Neural progenitor cell (in vitro differentiated cells): Measurements from ENCODE around the gene ATP11A. TPM values are rescaled to one million over a fixed set of nuclear protein-coding genes. Genes with fewer than 3 reads are reported as not detected.

Source experiments
- DNase-seq: peaks from one replicate; pipeline ENCODE4 v3.0.0-alpha.2; 2016; ENCODE audit warnings: low spot score
- H2AFZ ChIP-seq: fragments of 200-600 bp; sonication (generic); replicated peaks from 2 replicates; pipeline ENCODE4 v1.6.1; 2016; ENCODE audit warnings: antibody characterized with exemption
- H3F3A ChIP-seq: fragments of 200-600 bp; sonication (generic); 2 replicates; pipeline ENCODE4 v1.6.1; 2016; ENCODE audit warnings: antibody characterized with exemption, low read depth
- H3K27ac ChIP-seq: fragments of 200-600 bp; sonication (generic); 2 replicates; pipeline ENCODE4 v1.5.1; 2016; ENCODE audit warnings: mild to moderate bottlenecking
- H3K27me3 ChIP-seq: fragments of 200-600 bp; sonication (generic); 2 replicates; pipeline ENCODE4 v1.6.1; 2016; ENCODE audit warnings: mild to moderate bottlenecking, moderate library complexity
- H3K36me3 ChIP-seq: fragments of 200-600 bp; sonication (generic); 2 replicates; pipeline ENCODE4 v1.5.1; 2016
- H3K4me1 ChIP-seq: fragments of 200-600 bp; sonication (generic); 2 replicates; pipeline ENCODE4 v1.6.1; 2016; ENCODE audit warnings: mixed run types
- H3K4me2 ChIP-seq: fragments of 200-600 bp; sonication (generic); 2 replicates; pipeline ENCODE4 v1.6.1; 2016
- H3K4me3 ChIP-seq: fragments of 200-600 bp; sonication (generic); 2 replicates; pipeline ENCODE4 v1.5.1; 2016
- H3K79me2 ChIP-seq: fragments of 200-600 bp; sonication (generic); 2 replicates; pipeline ENCODE4 v1.6.1; 2016; ENCODE audit warnings: low read depth
- H3K9ac ChIP-seq: fragments of 200-600 bp; sonication (generic); 2 replicates; pipeline ENCODE4 v1.6.1; 2016
- H3K9me3 ChIP-seq: fragments of 200-600 bp; sonication (generic); 2 replicates; pipeline ENCODE4 v1.5.1; 2016; ENCODE audit warnings: low read depth
- H4K20me1 ChIP-seq: fragments of 200-600 bp; sonication (generic); 2 replicates; pipeline ENCODE4 v1.6.1; 2016; ENCODE audit warnings: low read depth
- H3K27ac Mint-ChIP-seq: 3 replicates; pipeline ENCODE4 v1.8.0; 2021; ENCODE audit warnings: mixed read lengths
- H3K27me3 Mint-ChIP-seq: 2 replicates; pipeline ENCODE4 v1.8.0; 2022; ENCODE audit warnings: low read depth, mild to moderate bottlenecking, inconsistent platforms, moderate library complexity, mixed read lengths; ENCODE audit not compliant: insufficient read depth
- H3K36me3 Mint-ChIP-seq: 3 replicates; pipeline ENCODE4 v1.8.0; 2021; ENCODE audit warnings: mixed read lengths
- H3K4me1 Mint-ChIP-seq: 3 replicates; pipeline ENCODE4 v1.8.0; 2021; ENCODE audit warnings: mixed read lengths
- H3K4me3 Mint-ChIP-seq: 3 replicates; pipeline ENCODE4 v1.8.0; 2021; ENCODE audit warnings: mild to moderate bottlenecking, moderate library complexity, mixed read lengths
- H3K9me3 Mint-ChIP-seq: 3 replicates; pipeline ENCODE4 v1.8.0; 2020; ENCODE audit warnings: mixed read lengths
- CTCF ChIP-seq: fragments of 200-600 bp; sonication (generic); IDR thresholded peaks from 2 replicates; pipeline ENCODE4 v1.5.1; 2017; ENCODE audit warnings: antibody characterized with exemption, mild to moderate bottlenecking
- EZH2 ChIP-seq: fragments of 200-600 bp; sonication (generic); IDR thresholded peaks from 2 replicates; pipeline ENCODE4 v1.6.1; 2017; ENCODE audit warnings: antibody characterized with exemption, mild to moderate bottlenecking, moderate library complexity
- EZH2phosphoT487 ChIP-seq: fragments of 200-600 bp; sonication (generic); IDR thresholded peaks from 2 replicates; pipeline ENCODE4 v1.6.1; 2017; ENCODE audit warnings: antibody characterized with exemption
- total RNA-seq: library from RNA; depleted of rRNA; stranded (reverse); fragments of >200 nt; gene quantifications from 2 replicates; pipeline ENCODE4 v1.2.3, GENCODE V29; 2015; ENCODE audit warnings: low replicate concordance

ATP11A gene
- total RNA-seq, 1 donor from 2014 or later: 12.6 TPM

- H3K9ac ChIP-seq: no peak overlapping the region
- no peak overlapping the region for H2AFZ ChIP-seq
- Mint-ChIP-seq H3K4me1 (peaks cover 6% of the 10 kb centered on the region), H3K27ac (no peak overlapping the region), H3K27me3 (peaks cover 2% of the 10 kb centered on the region), H3K9me3 (peaks cover 4% of the 10 kb centered on the region), H3K4me3 (no peak overlapping the region), H3K36me3 (no peaks in the 10 kb centered on the region)
- no peak overlapping the region for H3K4me2 ChIP-seq
- no peaks in the 10 kb centered on the region for H3F3A ChIP-seq
- H3K4me3 ChIP-seq: no peak overlapping the region
- H3K27me3 ChIP-seq: no peaks in the 10 kb centered on the region
- H3K27ac ChIP-seq: no peak overlapping the region
- H3K9me3 ChIP-seq: no peaks in the 10 kb centered on the region
- no peaks in the 10 kb centered on the region for H3K79me2 ChIP-seq
- H4K20me1 ChIP-seq: no peaks in the 10 kb centered on the region
- no peak for TF ChIP-seq EZH2phosphoT487
- TF ChIP-seq EZH2: no peak
- no peak for TF ChIP-seq CTCF
- no peak for DNase-seq
- H3K36me3 ChIP-seq: no peaks in the 10 kb centered on the region
- H3K4me1 ChIP-seq: no peaks in the 10 kb centered on the region
Measured at GRCh38 chr13:112679381-112679780, 10.5 kb upstream of the ATP11A start.

GRCh38 chr13:112679932-112680677, 9.7 kb upstream of the ATP11A start:
- Histone ChIP-seq H3K27me3 (no peaks in the 10 kb centered on the region), H2AFZ (no peak overlapping the region), H3K79me2 (no peaks in the 10 kb centered on the region), H3K9me3 (no peaks in the 10 kb centered on the region), H3K9ac (no peak overlapping the region), H3K4me1 (no peaks in the 10 kb centered on the region), H3K27ac (no peak overlapping the region), H3K36me3 (no peaks in the 10 kb centered on the region), H3K4me3 (no peak overlapping the region), H3F3A (no peaks in the 10 kb centered on the region), H3K4me2 (no peak overlapping the region), H4K20me1 (no peaks in the 10 kb centered on the region)
- no peak for DNase-seq
- H3K27me3 Mint-ChIP-seq: peaks cover 4% of the 10 kb centered on the region
- H3K4me1 Mint-ChIP-seq: peaks cover 6% of the 10 kb centered on the region
- TF ChIP-seq CTCF: no peak
- TF ChIP-seq EZH2: no peak
- TF ChIP-seq EZH2phosphoT487: no peak
- H3K36me3 Mint-ChIP-seq: no peaks in the 10 kb centered on the region
- H3K9me3 Mint-ChIP-seq: peaks cover 4% of the 10 kb centered on the region
- H3K27ac Mint-ChIP-seq: no peak overlapping the region
- peak overlapping the region; percentile 48 for H3K4me3 Mint-ChIP-seq

GRCh38 chr13:112680741-112681360, 9.0 kb upstream of the ATP11A start:
- H3K27ac Mint-ChIP-seq: peak overlapping the region; percentile 42
- Histone ChIP-seq H3K9ac (no peak overlapping the region), H2AFZ (no peak overlapping the region), H4K20me1 (no peaks in the 10 kb centered on the region), H3F3A (no peaks in the 10 kb centered on the region), H3K9me3 (no peaks in the 10 kb centered on the region), H3K79me2 (no peaks in the 10 kb centered on the region), H3K27me3 (no peaks in the 10 kb centered on the region), H3K4me1 (no peaks in the 10 kb centered on the region), H3K4me3 (no peak overlapping the region), H3K36me3 (no peaks in the 10 kb centered on the region), H3K4me2 (no peak overlapping the region), H3K27ac (no peak overlapping the region)
- no peak overlapping the region for H3K4me3 Mint-ChIP-seq
- H3K27me3 Mint-ChIP-seq: peaks cover 6% of the 10 kb centered on the region
- peaks cover 6% of the 10 kb centered on the region for H3K4me1 Mint-ChIP-seq
- H3K9me3 Mint-ChIP-seq: peaks cover 6% of the 10 kb centered on the region
- no peaks in the 10 kb centered on the region for H3K36me3 Mint-ChIP-seq
- no peak for DNase-seq
- TF ChIP-seq EZH2phosphoT487: no peak
- TF ChIP-seq EZH2: no peak
- TF ChIP-seq CTCF: no peak
